DMS79 treated with DMSO at 0.1 percent for 48 hours (cell line): ENCODE results near the gene FAM107B.

Experiments
- DNase-seq: peaks from one replicate; lab custom pipeline; 2025; lab: John Stamatoyannopoulos, UW

The FAM107B gene

DNA sequence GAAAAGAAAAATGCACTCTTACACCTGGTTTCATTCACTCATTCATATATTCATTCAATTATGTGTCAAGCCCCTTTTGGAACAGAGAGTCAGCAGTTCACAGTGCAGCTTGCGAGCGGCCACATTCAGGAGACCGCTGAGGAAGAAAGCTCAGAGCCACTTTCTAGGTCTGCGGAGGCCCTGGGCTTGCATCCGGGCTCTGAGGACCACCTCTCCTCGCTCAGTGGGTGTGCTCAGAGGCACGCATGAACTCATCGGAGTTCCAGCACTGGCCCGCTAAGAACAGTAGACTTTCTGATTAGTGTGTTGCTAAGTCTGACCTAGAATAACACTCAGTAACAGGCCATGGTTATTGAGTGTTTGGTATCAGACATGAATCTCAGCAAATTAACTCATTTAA is 1.8 kb upstream of the FAM107B start:
- DNase-seq, result no peak

DNA sequence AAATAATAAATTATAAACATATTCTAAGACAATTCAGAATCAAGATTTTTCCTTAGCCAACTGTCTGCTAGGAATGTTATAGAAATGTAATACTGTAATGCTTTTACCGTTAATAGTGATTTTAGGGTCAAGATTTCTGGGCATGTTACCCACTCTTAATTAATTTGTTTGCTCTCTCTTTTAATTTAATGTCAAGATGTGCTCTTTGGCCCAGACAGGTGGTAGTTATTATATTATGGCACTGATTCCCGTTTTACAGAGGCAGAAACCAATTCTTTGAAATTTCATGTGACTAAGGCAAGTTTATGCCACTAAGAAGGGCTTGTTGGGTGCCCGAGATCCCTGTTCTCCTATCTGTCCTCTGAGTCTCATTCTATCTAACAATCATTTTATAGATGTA is 959 bp upstream of the FAM107B start:
- DNase-seq, result no peak

DNA sequence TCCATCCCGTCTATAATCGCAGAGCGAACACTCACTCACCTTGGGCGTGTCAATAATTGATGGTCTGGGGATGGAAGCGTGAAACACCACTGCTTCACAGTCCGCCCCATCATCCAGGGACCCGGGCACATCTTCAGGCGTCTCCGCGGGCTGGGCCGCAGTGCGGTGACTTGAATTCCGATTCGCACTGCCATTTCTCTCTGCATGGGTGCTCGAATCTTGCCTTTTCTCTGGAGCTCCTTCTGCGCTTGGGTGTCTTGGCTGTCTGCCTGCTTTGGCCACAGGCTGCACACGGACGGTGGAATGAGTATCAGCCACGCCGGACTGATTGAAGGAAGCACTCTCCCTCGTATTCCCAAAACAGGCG is 500 bp downstream of the FAM107B start:
- DNase-seq, result no peak

DNA sequence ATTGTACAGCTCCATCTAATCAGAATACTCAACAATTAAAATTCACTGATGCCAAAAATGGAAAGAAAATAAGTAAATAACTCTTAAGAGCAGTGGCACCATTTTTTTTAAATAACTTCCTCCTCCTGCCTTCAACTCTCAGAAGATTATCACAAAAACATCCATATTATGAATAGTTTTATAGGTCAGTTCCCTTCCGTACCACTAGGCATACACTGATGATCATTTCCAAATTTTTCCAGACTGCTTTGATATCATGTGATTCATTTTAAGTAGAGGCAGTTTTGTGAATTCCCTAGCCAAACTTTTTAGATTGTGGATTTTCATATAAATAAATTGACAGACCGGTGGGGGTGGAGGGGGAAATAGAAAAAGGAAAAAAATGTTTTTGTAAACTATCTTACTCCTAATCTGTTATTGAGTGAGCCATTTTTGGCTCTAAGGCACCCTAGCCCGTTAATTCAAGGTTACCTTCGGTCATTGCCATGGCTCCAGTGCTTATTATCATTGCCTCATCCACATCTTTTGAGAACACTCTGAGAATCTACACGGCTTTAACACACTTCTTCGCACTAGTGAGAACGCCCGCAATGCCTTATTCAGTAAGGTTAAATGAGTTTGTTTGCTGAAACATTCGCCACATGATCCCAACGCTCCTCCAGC is 1.0 kb downstream of the FAM107B start:
- DNase-seq, result no peak

DNA sequence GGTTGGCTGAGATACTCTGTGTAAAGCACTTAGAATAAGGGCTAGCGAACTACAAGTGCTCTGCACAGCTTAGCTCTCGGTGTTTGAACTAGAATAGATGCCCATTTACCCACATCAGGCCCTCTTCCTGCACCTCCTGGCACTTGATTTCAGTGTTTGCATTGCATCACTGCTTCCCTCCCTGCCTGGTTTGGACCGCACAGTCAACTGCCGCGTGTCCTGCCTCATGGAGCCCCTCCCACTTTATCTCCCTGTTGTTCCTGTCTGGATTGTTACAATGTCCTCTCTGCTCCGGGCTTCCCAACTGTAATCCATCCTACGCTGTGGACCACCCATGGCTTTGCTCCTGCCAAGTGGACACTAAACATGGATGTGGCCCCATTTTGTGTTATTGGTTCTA is 2.3 kb downstream of the FAM107B start:
- no peak for DNase-seq

DNA sequence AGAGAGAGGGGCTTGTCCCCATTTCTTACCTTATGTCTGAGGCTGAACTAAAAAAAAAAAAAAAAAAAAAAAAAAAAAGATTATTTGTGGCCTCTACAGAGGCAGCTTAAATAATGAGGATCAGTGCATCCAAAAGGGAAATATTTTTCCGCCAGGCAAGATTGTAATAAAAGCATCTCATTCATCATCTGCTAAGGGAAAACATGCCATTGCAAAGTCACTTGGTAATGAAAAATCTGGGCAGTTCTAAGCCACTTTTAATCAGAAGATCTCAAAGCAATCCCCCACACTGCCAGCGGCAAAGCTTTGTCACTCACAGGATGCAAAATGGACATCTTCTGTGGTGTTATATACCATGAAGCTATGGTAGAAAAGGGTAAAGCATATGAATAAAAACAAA is 3.8 kb downstream of the FAM107B start:
- DNase-seq, result no peak

DNA sequence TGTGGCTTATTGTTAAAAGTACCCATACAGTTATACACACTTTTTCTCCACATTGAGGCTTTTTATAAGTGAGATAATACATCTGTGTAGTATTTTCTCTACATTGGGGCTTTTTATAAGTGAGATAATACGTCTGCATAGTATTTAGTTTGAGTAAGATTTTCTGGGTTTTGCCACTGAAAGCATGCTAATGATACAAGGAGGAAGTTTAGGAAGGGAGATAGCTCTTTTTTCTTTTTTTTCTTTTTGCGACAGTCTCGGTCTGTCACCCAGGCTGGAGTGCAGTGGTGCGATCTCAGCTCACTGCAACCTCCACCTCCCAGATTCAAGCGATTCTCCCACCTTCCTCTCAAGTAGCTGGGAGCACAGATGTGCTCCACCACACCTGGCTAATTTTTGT is 13.3 kb downstream of the FAM107B start:
- DNase-seq, result no peak

DNA sequence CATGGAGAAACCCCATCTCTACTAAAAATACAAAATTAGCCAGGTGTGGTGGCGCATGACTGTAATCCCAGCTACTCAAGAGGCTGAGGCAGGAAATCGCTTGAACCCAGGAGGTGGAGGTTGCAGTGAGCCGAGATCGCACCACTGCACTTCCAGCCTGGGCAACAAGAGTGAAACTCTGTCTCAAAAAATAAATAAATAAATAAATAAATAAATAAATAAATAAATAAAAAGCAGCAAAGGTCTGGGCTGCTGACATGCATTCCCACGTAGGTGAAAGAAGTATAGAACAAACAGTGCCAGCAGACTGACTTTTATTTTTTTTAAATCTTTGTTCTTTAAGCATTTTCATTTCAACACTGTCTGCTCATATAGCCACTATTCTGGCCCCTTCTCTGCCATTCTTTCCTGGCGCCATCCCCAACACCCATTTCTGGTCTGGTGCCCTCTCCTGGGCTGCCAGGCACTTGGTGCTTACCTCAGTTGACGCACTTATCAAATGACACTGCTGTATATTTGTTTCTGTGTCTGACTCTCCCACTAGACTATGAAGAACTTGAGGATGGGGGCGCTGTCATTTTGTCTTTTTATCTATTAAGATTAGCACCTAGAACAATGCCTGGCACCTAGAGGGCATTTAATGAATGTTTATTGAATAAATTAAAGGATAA is 15.6 kb downstream of the FAM107B start:
- DNase-seq, result no peak

DNA sequence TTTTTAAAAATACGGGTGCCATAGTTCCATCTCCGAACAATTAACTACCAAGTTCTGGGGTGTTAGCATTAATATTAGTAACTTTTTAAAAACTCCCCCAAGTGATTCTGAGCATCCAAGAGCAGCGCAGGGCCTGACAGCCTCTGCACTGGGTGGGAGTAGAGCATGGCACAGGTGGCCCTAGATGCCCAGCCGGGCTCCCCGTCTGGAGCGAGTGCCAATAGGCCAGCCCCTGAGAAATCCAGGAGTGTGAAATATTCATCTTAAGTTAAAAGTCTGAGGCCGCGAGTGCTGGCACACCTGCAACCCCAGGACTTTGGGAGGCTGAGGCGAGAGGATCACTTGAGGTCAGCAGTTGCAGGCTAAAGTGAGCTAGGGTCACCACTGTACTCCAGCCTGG is 16.2 kb downstream of the FAM107B start:
- DNase-seq, result no peak

DNA sequence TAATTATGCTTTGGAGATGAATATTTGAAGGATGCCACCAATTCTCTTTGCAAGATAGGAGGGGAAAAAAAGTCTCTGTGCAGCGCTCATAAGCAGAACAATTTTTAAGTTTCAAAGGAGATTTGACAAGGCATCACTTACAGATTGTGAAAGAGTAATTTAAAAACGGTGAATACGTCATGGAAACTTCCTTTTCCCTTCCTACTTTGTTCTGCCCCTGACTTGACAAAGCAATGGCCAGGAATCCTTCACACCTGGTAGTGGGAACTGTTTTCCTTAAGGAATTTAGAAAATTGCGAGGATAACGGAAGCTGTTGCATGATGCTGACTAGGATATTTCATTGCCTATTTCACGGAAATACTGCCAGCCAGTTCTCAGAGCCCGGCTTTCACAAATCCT is 16.7 kb downstream of the FAM107B start:
- no peak for DNase-seq

DNA sequence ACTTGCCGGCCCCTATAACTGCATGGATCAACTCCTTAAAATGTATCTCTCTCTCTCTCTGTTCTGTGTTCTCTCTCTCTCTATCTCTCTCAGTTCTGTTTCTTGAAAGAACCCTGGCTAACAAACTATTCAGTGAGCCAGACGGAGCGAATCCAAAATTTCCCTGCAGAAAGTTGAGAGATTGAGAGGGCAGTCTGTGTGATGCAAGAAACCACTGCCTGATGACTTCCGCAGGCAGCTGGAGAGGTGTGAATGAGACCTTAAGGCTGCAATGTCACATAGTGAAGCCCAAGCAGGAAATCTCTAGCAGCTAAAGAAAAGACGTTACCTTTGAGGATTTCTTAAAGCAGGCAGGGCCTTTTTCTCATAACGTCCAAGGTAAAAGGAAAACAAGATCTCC is 17.3 kb downstream of the FAM107B start:
- no peak for DNase-seq

DNA sequence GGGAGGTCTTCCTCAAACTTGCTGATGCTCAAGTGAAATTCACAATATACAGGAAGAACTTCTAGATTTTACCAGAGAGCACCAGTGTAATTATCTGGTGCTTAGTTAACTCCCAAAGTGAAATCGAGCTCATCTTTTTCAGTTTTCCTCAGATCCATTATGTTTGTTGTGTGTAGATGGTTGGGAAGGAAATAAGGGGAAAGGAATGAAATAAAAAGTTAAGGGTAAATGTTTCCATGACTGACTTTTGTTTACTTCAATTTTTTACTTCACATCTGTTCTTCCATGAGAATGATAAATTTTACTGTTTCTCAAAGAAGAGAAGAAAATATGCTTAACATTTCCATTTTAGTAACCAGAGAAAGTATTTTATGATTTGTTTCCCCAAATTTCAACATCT is 21.3 kb downstream of the FAM107B start:
- DNase-seq, result no peak

DNA sequence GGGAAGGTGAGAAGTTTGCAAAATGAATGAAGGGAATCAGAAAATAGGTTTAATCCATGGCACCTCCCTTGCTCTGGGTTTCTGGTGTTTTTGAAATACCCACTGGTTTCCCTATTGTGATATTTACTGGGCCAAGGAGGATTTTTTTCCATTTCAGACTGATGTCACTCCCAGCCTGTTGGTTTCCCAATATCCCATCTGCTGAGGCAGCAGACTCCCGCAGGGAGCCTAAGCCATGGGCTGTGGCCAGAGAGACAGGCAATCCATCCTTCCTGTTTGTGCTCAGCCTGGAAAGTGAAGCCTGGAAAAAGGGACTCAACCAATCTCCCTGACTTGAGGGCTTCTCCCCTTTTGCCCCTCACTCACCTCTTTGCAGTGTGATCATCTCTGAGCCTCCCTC is 22.8 kb downstream of the FAM107B start:
- no peak for DNase-seq

DNA sequence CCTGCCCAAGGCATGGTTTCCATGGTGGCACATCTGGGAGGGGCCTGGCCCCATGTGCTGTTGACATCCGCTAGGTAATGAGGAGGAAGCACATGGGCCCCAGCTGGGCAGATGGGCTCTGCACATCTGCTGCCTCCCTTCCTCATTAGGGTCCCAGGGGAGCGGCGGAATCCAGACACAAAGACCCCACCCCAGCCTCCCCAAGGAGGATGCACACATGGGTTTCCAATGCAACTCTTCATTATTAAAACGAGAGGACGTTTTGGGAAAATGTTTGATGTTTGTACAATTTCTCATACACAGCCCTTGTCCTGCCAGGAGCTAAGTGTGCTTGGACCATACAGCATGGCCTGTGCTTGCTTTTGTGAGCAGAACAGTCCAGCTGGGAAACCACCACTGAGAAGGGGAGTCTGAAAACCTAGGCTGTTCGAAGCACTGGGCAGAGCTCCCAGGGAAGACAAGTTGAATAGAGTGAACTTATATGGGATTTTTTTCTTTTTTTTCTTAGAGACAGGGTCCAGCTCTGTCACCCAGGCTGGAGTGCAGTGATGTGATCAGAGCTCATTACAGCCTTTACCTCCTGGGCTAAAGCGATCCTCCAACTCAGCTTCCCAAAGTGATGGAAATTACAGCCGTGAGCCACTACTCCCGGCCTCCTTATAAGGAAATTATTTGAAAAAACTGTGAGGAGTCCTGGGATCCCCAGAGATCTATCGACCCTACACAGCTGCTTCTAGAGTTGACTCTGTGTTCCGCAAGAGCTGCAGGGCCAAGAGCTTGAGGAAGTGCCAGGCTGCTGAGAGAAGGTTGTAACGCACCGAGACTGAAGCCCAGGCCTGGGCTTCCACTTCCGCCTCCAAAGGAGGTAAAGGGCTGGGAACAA is 23.4 kb downstream of the FAM107B start:
- DNase-seq, result no peak

DNA sequence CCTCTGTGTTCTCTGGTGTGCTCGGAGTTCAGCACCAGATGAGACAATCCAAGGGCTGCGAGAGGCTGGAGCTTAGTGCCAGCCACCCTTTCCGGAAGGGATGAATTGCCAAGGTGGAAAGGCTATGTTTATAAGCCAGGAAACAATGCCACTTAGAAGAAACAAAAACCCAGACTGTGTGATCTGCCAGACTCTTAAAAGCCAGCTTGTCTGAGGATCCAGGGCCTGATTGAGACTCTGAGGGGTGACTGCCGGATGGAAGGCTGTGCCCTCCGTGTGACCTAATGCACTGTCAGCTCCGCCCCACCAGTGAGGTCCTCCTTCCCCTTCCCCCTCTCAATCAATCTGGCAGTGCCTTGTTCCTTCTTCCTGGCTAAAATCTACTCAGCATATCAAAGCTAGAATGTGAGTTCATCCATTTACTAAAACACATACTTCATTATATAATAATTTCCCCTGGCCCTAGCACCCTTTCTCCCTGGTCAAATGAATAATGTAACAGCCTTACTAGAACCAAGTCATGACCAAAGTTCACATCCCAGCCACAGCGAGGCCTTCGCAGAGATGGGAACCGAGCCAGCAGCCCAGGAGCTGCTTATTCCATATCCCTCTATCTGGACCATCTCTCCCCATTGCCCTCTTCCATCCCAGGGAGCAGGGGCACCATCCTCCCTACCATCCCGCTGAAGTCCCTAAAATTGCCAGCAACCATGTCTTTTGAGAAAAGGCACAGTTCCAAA is 25.5 kb downstream of the FAM107B start:
- no peak for DNase-seq

DNA sequence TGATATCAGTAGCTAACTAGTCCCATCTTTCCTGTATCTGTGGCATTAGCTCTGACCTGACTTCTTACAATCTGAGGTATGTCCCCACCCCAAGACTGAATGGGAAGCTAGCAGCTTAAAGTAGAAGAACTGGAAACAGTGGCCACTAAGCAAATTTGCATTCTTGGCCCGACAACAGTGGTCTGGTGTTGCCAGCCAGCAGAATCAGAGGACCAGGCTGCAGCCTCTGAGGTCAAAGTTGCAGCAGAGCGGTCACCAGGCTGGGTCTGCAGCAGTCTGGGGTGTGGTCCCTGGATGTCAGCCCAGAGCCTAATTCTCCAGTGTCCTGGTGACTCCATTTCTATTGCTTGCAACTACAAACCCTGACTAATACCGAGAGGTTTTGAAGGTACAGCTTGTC is 26.3 kb downstream of the FAM107B start:
- DNase-seq, result no peak

DNA sequence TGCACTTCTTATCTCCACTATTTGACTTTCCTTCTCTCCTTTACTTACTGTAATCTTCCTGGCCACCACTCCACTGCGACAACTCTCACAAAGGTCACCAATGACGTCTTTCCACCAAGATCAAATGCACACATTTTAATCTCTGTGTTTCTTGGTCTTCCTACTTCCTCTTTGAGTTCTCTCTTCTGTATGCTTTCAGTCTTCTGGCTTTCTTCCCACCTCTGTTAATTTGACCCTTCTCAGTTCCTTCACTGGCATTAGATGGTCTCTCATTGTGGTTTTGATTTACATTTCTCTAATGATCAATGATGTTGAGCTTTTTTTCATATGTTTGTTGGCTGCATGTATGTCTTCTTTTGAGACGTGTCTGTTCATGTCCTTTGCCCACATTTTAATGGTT is 31.9 kb downstream of the FAM107B start:
- DNase-seq, result no peak

DNA sequence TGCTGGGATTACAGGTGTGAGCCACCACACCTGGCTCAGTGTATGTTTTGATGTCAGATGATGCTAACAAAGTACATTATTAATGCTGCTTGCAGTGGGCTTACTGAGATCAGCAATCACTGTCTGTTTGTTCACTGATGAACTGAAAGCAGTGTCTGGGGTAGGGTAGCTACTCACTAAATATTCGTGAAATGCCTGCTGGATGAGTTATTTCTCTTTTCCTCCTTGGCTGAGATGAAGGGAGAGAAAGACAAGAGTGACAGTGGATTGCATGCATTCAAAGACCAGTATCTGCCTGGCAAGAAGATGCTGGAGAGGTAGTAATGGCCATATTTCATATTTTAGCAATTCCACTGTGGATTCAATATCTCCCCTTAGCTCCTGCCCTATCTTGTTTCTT is 32.3 kb downstream of the FAM107B start:
- no peak for DNase-seq

DNA sequence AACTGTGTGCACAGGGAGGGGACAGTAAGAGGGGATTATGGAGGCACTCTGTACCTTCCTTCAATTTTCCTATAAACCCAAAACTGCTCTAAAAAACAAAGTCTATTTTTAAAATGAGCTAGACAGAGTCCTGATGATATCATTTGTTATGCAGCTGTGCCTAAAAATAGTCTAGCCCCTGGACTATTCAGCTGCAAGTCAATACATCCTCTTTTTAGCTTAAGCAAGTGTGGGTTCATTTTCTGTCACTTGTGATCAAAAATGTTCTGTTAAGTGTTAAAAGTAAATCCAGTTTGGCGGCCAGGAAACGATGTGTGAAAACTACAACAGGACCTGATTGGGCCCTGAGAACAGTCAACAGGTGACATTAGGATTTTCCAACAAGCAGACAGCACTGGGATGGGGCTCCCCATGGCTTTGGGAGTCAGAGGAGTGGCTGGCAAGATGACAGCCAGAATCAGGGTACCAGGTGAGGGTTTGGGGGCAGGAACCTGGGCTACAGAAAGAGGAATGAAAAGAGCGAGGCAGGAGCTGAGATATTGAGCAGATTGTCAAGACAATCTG is 33.9 kb downstream of the FAM107B start:
- no peak for DNase-seq

DNA sequence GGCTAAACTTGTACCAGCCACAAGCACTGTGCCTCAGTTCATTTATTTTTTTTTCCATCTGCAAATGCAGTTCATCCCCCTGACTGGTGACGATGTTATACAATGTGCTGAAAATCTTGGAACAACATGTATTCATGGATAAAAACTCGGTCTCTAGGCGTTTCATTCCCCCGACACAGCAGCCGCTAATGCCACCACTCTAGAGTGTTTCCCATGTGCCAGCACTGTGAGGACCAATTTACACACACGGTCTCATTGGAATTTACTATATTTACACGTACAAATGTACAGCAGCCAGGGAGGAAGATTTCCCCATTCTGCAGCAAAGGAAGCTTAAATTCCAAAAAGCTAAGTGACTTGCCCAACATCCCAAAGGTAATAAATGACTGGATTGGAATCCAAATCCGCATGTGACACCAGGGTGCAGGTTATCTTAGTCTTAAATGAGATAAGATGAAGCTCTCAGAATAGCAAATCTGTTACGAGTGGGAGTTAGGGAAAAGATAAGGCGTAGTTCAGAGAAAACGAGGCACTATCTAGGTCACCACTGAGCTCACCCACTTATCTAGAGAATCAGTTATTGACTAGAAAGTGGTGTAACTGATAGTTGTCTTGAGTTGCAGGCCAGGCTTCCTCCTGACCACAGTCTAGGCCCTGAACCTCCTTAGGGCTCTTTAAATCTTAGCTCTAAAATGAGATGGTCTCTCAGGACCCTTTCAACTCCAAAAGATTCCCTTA is 36.7 kb downstream of the FAM107B start:
- no peak for DNase-seq

DNA sequence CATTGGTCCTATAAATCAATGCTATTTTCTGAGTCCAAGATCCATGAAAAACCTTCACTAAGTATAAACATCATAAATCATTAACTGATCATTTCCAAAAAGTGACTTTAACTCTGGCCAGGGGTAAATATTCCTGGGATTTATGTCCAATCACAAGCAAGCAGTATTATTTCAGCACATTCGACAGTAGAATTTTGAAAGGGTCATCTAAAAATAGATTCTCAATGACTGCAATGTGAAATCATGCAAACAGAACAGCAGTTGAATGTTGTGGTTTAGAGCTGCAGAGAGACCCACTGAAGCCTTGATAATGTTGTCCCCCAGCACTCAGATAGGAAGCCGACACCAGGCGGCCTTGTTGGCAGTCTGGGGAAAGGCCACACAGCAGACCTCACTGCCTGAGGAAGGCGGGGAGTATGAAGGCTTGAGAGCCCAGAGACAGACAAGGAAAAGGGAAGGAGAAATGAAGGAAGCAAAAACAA is 38.1 kb downstream of the FAM107B start:
- DNase-seq, result no peak
